SK-N-MC (cell line): ENCODE data around the gene USP6.
A peak's percentile ranks its signal among the peaks of the same experiment; 100 is the strongest.
"Not testable (repeated sequence)": the region's sequence is repeated elsewhere in the genome, so short reads cannot be mapped to it uniquely, and the experiment has no call there.

Experiments used
- DNase-seq: peaks from one replicate; pipeline ENCODE4 v3.0.0-alpha.2; 2011; ENCODE audit warnings: low read depth, low spot score
- H3K27ac ChIP-seq: fragments of 200-600 bp; sonication (generic); 2 replicates; pipeline ENCODE4 v1.5.1; 2016; ENCODE audit warnings: mixed run types
- H3K36me3 ChIP-seq: fragments of 200-600 bp; sonication (generic); 2 replicates; pipeline ENCODE4 v1.6.1; 2017; ENCODE audit warnings: antibody characterized with exemption, low read length, mixed read lengths; ENCODE audit not compliant: insufficient read depth
- H3K4me3 ChIP-seq: fragments of 200-600 bp; sonication (generic); 2 replicates; pipeline ENCODE4 v1.5.1; 2016
- H3K9ac ChIP-seq: fragments of 200-600 bp; sonication (generic); 2 replicates; pipeline ENCODE4 v1.8.0; 2017; ENCODE audit warnings: mixed run types, mixed read lengths; ENCODE audit not compliant: insufficient read length
- H3K9me3 ChIP-seq: fragments of 200-600 bp; sonication (generic); 2 replicates; pipeline ENCODE4 v1.6.1; 2017; ENCODE audit warnings: low read depth, mild to moderate bottlenecking, antibody characterized with exemption, low read length, moderate library complexity, mixed read lengths
- EZH2 ChIP-seq: fragments of 200-600 bp; sonication (generic); IDR thresholded peaks from one replicate; pipeline ENCODE4 v1.6.1; 2017; ENCODE audit warnings: antibody characterized with exemption
- FOXP2 ChIP-seq: optimal IDR thresholded peaks from 2 replicates; pipeline ENCODE3; 2011; ENCODE audit warnings: mild to moderate bottlenecking, moderate library complexity; ENCODE audit not compliant: insufficient read depth; ENCODE audit errors: extremely low read length, control extremely low read depth
- POLR2AphosphoS5 ChIP-seq: IDR thresholded peaks from 2 replicates; pipeline ENCODE4 v1.6.1; 2012; ENCODE audit warnings: mild to moderate bottlenecking, low read depth, low read length, borderline replicate concordance

Gene USP6

GRCh38 chr17:5115673-5116651, at the start of gene USP6:
Gene USP6, plus strand, starts transcription at chr17:5116032. Its CDS starts 14,336 bp downstream, at chr17:5130368.
- H3K36me3 ChIP-seq: peaks cover 12% of the 10 kb centered on the region; the same call in 1 of the 2 replicates
- H3K27ac ChIP-seq: no peak within 1 kb of the TSS
- no peak within 1 kb of the TSS for H3K4me3 ChIP-seq
- TF ChIP-seq POLR2AphosphoS5 (no peak), FOXP2 (no peak), EZH2 (no peak)
- H3K9me3 ChIP-seq: no peaks in the 10 kb centered on the region
- DNase-seq: no peak
- H3K9ac ChIP-seq: no peak within 1 kb of the TSS

DNA sequence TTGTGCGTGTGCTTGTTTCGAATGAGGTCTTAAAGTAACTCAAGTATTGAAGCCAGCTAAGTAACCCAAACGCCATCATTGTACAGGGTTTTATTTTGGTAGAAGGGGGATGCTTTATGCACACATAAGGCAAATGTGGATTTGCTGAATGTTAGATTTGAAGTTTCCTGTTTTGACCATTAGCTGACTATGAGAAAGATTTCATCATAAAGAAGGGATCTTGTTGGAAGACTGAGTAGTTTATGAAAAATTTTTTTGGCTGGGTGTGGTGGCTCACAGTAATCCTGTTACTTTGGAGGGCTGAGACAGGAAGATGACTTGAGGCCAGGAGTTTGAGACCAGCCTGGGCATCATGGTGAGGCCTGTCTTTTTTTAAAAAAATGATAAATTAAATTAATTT, 47.6 kb upstream of the USP6 start:
- DNase-seq: no peak
- H3K27ac ChIP-seq: no peak overlapping the region
- no peak overlapping the region for H3K9ac ChIP-seq
- no peak for TF ChIP-seq POLR2AphosphoS5
- no peak for TF ChIP-seq FOXP2
- no peak for TF ChIP-seq EZH2
- H3K36me3 ChIP-seq: no peaks in the 10 kb centered on the region
- no peaks in the 10 kb centered on the region for H3K9me3 ChIP-seq
- H3K4me3 ChIP-seq: no peak overlapping the region

DNA sequence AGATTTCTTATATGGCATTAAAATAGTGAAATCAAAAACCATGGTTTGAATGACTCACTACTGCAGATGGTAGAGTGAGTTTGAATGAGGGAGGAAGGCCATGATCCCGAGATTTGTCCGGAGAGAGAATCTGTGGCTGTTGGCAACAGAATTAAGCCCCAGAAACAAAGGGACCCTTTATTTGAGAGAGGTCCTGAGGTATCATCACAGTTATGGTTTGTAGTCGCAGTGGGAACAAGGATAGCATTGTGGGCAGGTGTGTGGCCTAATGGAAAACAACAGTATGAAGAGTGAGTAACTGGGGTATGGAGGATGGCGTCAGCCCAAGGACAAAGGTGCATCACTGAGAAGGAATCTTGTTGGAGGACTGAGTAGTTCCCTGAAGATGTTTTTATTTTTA, 46.1 kb upstream of the USP6 start:
- H3K9ac ChIP-seq: no peak overlapping the region
- TF ChIP-seq EZH2: no peak
- TF ChIP-seq POLR2AphosphoS5: no peak
- no peak for TF ChIP-seq FOXP2
- H3K4me3 ChIP-seq: no peak overlapping the region
- no peak overlapping the region for H3K27ac ChIP-seq
- H3K36me3 ChIP-seq: no peaks in the 10 kb centered on the region
- H3K9me3 ChIP-seq: no peaks in the 10 kb centered on the region
- no peak for DNase-seq

DNA sequence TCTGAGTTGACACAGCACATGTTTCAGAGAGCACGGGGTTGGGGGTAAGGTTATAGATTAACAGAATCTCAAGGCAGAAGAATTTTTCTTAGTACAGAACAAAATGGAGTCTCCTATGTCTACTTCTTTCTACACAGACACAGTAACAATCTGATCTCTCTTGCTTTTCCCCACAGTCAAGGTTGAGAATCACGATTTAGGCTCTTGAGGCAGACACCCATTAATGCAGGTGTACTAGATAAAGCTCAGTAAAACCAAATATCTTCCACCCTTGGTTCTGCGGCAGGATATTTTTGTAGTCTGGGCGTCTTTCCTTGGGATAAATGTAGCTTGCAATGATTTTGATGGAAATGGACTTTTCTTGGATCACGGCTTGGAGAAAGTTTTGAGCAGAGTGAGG, 40.4 kb upstream of the USP6 start:
- not testable (repeated sequence) for H3K36me3 ChIP-seq, H3K4me3 ChIP-seq, DNase-seq, H3K27ac ChIP-seq, H3K9ac ChIP-seq, H3K9me3 ChIP-seq

DNA sequence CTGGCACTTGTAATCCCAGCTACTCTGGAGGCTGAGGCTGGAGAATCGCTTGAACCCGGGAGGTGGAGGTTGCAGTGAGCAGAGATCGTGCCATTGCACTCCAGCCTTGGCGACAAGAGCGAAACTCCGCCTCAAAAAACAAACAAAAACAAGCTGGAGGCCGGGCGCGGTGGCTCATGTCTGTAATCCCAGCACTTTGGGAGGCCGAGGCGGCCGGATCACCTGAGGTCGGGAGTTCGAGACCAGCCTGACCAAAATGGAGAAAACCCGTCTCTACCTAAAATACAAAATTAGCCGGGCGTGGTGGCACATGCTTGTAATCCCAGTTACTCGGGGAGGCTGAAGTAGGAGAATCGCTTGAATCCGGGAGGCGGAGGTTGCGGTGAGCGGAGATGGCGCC, 38.6 kb upstream of the USP6 start:
- H3K36me3 ChIP-seq, H3K9me3 ChIP-seq, H3K9ac ChIP-seq, DNase-seq, H3K27ac ChIP-seq: not testable (repeated sequence)
- H3K4me3 ChIP-seq: peak overlapping the region; percentile 82; the same call in 1 of the 2 replicates

- TF ChIP-seq FOXP2: no peak
- TF ChIP-seq EZH2: no peak
- no peak for TF ChIP-seq POLR2AphosphoS5
- H3K9me3 ChIP-seq: no peaks in the 10 kb centered on the region
- peak overlapping the region; percentile 31; the same call in 1 of the 2 replicates for H3K27ac ChIP-seq
- no peaks in the 10 kb centered on the region; the same call in 1 of the 2 replicates for H3K36me3 ChIP-seq
- peak overlapping the region; percentile 82 for H3K4me3 ChIP-seq
- peak overlapping the region; percentile 79 for H3K9ac ChIP-seq
- DNase-seq: no peak
Measured at GRCh38 chr17:5077781-5078105, 38.1 kb upstream of the USP6 start.

GRCh38 chr17:5078106-5079028, 37.5 kb upstream of the USP6 start, which contains the start of gene ZFP3:
Gene ZFP3, plus strand, starts transcription at chr17:5078467. Its CDS starts 13,038 bp downstream, at chr17:5091505.
- Histone ChIP-seq H3K4me3 (peak within 1 kb of the TSS; percentile 82), H3K9ac (peak within 1 kb of the TSS; percentile 79)
- TF ChIP-seq POLR2AphosphoS5 (no peak), EZH2 (no peak)

GRCh38 chr17:5080591-5080990, 35.2 kb upstream of the USP6 start:
- no peaks in the 10 kb centered on the region; the same call in 1 of the 2 replicates for H3K36me3 ChIP-seq
- no peak for DNase-seq
- H3K9ac ChIP-seq: no peak overlapping the region
- TF ChIP-seq POLR2AphosphoS5 (no peak), FOXP2 (no peak), EZH2 (no peak)
- H3K4me3 ChIP-seq: no peak overlapping the region
- H3K27ac ChIP-seq: no peak overlapping the region
- H3K9me3 ChIP-seq: no peaks in the 10 kb centered on the region

More at GRCh38 chr17:5078106-5079028, 37.5 kb upstream of the USP6 start, which contains the start of gene ZFP3:
- DNase-seq: no peak
- Histone ChIP-seq H3K27ac (peak within 1 kb of the TSS; percentile 31; the same call in 1 of the 2 replicates), H3K36me3 (no peaks in the 10 kb centered on the region; the same call in 1 of the 2 replicates), H3K9me3 (no peaks in the 10 kb centered on the region)
